Measurements from ENCODE around the gene GOLGA5.

- TF ChIP-seq CTCF (IDR thresholded peaks at IDR 0.05; ENCODE audit: low read length) (no peak), EZH2 (IDR thresholded peaks at IDR 0.05; ENCODE audit: borderline replicate concordance, low read length) (no peak)
These were observed 19.1 kb downstream of the GOLGA5 start for GRCh38 chr14:92813201-92813600.
